NCI-H524 treated with DMSO at 0.1 percent for 48 hours (cell line): ENCODE data around the gene SS18L1.
"Not testable (repeated sequence)": the region's sequence is repeated elsewhere in the genome, so short reads cannot be mapped to it uniquely, and the experiment has no call there.

Experiments
- DNase-seq: peaks from one replicate; lab custom pipeline; 2025; lab: John Stamatoyannopoulos, UW

The SS18L1 gene, protein sequence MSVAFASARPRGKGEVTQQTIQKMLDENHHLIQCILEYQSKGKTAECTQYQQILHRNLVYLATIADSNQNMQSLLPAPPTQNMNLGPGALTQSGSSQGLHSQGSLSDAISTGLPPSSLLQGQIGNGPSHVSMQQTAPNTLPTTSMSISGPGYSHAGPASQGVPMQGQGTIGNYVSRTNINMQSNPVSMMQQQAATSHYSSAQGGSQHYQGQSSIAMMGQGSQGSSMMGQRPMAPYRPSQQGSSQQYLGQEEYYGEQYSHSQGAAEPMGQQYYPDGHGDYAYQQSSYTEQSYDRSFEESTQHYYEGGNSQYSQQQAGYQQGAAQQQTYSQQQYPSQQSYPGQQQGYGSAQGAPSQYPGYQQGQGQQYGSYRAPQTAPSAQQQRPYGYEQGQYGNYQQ

DNA sequence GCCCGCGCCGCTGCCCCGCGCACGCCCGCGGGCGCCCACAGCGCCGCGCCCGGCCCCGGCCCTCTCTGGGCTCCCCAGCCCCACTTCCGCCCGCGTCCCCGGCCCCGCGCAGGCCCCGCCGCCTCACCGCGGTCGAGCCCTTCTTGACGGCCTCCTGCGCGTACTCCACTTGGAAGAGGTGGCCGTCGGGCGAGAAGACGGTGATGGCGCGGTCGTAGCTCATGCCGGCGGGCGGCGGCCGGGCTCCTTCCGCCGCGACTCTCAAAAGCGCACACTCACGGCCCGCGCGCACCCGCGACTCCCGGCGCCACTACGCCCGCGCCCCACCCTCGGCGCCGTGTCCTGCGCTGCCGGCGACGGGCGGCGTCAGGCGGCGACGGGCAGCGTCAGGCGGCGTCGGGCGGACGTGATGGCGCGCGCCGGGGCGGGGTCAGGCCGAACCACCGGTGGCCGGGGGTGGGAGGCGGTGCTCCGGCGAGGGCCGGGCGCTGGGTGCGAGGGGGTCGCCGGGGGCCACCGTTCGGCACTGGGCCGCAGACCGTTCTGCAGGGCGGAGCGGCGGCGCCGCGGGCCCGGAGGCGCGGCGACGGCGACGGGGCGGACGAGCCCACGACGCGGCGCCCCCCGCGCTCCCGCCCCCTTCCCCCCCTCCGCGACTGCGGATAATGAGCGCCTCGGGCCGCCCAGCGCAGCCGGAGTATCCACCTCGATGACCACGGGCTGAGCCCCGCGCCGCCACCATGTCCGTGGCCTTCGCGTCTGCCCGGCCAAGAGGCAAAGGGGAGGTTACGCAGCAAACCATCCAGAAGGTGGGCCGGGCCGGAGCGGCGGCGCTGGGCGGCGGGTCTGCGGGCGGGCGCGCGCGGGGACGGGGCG is at the start of gene SS18L1, which contains the start of gene PSMA7:
Gene SS18L1, plus strand, starts transcription at position 689 of the 876 bp plus-strand sequence. Its CDS starts 52 bp downstream, at position 741.
Gene PSMA7, minus strand, starts transcription at position 314 of the 876 bp plus-strand sequence. Its CDS starts 91 bp downstream, at position 223.
- peak; percentile 15 for DNase-seq

DNA sequence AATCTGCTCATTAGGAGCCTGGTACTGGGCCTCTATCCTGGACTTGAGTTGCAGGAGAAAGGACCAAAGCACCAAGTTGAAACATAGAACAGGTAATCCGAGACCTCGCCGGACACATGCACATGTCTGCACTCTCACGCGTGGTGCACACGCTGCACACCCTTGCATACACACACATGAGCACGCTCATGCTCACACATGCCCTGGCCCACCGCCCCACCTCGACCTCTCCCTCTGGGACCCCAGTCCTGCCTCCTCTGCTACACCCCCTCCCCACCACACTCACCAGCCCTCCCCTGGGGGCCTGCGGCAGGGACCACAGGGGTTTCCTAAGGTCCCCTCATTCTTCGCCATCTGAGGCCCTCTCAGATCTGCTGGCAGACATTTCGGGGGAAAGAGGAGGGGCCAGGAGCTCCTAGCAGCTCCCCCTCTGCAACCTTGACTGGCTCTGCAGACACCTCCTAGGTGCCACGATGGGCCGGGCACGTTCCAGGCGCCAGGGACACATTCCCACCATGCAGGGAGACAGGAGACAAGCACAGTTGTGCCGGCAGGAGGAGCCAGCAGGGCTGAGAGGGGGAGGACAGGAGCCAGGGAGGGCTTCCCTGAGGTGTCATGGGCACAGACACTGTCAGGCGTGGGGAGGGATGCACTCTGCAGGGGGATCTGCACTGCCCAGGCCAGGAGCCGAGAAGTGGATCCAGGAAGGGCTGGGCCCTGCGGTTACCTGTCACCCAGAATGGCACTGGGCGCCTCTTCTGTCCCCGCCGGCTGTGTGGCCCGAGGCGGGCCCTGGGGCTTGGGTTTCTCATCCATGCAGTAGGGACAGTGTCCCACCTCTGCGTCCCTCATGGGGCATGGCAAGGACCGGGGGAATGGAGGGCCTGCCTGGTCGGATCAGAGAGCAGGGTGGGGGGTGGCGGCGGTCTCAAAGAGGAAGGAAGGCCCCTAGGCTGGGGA is 46.9 kb upstream of the SS18L1 start:
- DNase-seq: no peak

DNA sequence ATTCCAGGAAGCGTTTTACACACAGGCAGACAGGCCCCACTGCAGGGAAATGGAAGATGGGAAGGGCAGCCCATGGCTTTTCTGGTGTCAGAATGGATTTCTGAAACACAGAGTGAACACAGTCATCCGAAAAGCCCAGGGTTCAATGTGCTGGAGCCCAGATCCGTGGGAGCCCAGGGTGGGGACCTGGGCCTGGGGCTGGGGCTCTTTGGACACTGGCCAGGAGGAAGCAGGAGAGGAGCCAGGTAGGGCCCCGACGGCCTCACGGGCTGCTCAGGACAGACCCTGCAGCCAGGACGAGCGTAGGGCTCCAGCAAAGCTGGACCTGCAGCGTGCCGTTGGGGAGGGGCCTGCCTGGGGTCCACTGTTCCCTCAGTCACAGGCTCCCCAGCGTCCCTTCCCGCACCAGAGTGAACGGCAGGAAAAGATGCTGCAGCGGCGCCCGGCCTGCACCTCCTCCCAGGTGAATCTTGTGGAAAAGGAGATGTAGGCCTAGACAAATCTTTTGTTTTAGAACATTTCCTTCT is 45.6 kb upstream of the SS18L1 start:
- DNase-seq: no peak

DNA sequence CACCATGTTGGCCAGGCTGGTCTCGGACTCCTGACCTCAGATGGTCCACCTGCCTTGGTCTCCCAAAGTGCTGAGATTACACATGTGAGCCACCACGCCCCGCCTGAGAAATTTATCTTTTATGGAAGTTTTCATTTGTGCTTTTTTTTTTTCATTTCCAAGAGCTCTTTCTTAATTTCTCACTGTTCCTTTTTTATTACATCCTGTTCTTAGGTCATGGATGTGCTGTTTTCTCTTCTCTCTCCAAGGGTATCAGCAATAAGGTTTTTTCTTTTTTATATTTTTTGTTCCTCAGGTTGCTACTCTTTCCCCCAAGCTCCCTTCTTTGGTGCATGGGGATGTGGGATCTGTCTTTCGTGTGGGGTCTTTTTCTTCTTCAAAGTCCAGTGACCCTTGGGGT is 42.5 kb upstream of the SS18L1 start:
- no peak for DNase-seq

DNA sequence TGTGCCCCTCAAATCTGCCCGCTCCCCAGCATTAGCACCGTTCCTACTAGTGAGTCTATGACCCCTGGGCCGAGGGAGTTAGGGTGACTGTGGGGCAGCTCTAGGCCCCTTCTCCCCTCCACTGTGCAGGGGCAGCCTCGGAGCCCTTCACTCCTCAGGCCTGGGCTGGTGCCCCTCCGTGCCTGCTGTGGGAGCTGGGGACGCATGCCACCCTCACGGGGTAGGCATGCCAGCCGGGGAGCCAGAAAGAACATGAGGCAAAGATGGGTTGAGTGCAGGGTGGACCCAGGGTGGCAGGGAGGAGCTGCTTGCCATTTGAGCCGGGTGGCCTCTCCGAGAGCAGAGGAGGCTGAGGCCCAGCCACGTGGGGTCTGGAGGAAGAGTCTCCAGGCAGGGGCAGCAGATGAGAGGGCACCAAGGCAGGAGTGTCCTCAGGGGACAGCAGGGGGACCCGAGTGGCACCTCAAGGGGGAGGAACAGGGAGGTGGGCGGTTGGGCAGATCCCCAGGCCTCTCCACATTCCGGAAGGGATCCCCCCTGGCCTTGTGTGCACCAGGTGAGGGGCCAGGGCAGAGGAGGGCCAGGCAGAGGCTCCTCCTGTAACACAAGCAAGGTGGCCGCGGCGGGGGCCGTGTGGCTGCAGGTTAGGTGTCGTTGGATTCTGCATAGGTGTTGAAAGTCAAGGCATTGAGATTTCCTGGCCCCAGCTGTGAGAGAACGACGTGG is 39.9 kb upstream of the SS18L1 start:
- DNase-seq: no peak

DNA sequence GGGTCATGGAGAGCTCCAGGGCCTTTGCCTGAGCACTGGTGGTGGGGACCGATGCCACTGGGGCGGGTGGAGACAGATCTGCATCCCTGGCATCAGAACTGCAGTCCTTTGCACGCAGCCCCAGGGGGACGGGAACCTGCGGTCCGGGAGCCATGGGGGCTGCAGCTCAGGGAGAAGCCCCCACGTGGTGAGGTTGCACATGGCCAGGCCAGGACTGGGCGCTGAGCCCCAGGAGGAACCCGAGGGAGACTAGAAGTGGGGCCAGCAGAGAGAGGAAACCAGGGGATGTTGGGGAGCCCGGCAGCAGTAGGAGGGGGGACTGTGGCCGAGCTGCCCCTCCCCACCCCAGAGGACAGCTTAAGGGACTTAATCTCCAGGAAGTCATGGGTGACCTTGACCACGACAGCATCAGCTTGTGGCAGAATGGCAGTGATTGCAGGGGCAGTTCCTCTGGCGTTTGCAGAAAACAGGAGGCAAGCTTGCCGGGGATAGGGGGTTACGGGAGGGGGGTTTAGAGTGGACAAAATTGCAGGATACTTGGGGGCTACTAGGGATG is 39.3 kb upstream of the SS18L1 start:
- DNase-seq: no peak

DNA sequence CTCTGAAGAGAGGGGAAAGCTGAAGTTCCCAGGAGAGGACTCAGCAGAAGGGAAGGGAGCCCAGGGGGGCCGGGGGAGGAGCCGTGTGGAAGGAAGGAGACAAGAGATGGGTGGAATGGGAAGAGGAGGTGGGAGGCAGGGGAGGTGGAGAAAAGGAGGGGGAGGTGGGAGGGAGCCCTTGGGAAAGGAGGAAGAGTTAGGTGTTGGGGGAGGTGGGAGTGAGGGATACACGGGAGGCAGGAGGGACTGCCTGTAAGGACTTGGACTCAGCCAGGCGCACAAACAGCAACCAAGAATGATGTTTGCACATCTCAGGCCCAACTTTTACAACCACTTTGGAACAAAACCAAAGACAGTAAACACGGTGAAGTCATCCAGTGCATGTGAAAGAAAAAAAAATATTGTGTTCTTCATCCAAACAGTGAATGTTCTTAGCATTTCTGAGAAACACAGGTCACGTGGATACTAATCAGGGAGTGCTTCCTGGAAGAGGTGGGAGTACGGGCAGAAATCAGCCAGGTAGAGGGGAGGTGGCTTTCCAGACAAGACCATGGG is 38.7 kb upstream of the SS18L1 start:
- no peak for DNase-seq

DNA sequence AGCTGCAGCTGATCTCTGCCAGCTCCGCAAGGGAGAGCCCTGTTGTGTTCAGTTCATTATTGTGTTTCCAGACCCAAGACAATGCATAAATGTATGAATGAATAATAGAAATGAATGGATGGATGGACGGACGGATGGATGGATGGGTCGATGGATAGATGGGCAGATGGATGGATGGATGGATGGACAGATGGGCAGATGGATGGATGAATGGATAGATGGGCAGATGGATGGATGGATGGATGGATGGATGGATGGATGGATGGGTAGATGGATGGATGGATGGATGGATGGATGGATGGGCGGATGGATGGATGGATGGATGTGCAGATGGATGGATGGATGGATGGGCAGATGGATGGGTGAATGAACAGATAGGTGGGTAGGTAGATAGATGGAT is 38.0 kb upstream of the SS18L1 start:
- no peak for DNase-seq

DNA sequence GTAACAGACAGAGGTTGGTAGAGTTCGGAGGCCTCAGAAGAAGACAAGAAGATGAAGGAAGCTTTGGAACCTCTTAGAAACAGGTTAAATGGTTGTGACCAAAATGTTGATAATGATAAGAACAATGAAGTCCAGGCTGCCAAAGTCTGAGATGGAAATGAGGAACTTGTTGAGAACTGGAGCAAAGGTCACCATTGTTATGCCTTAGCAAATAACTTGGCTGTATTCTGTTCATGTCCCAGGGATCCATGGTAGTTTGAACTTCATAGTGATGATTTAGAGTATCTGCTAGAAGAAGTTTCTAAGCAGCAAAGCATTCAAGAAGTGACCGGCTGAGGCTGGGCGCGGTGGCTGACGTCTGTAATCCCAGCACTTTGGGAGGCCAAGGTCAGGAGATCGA is 32.4 kb upstream of the SS18L1 start:
- no peak for DNase-seq

DNA sequence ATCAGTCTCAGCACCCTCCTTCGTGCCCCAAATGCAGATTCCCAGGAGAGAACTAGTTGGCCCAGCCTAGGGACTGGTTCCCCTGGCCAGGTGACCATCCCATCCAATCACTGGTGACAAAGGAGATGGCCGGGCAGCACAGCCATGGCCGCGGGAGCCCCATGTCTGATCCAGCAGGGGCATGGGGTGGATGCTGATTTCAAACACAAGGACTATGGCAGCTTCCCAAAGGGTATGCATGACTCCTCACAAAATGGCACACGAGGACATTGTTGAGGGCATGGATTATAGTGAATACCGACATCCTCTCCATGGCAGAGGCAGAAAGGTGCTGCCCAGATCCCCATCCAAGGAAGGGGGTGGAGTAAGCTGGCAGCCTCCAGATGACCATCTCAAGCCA is 31.2 kb upstream of the SS18L1 start:
- DNase-seq: no peak

DNA sequence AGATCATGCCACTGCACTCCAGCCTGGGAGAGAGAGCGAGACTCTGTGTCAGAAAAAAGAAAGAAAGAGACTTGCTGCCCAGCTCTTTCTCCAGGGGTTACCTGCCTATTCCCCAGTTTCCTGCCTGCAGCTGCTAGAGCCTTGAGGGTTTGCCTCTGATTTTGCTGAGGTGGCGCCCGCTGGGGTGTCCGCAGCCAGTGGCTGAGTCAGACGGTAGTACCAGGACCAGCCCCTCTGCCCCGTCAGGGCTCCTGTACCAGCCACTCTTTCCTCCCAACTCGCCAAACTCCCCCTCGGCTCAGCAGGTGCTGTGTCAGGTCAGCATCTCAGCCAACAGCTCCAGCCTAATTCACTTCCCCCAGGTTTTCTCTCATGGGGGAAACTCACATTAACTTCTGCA is 28.7 kb upstream of the SS18L1 start:
- no peak for DNase-seq

DNA sequence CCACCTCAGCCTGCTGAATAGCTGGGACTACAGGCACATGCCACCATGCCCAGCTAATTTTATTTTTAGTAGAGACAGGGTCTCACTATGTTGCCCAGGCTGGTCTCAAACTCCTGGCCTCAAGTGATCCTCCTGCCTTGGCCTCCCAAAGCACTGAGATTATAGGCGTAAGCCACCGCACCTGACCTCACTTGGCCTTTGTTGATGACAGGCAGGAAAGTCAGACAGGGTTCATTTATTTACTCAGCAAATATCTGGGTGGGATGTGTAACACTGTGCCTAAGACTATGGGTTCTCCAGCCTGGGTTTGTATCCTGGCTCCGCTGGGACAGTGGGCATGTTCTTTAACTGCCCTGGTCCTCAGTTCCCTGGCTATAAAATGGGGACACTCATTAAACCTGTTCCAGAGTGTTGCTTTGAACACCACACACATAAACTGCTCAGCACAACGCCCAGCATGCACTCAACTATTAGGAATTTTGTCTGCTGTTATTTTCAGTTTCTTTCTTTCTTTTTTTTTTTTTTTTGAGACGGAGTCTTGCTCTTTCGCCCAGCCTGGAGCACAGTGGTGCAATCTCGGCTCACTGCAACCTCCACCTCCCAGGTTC is 27.7 kb upstream of the SS18L1 start:
- not testable (repeated sequence) for DNase-seq

DNA sequence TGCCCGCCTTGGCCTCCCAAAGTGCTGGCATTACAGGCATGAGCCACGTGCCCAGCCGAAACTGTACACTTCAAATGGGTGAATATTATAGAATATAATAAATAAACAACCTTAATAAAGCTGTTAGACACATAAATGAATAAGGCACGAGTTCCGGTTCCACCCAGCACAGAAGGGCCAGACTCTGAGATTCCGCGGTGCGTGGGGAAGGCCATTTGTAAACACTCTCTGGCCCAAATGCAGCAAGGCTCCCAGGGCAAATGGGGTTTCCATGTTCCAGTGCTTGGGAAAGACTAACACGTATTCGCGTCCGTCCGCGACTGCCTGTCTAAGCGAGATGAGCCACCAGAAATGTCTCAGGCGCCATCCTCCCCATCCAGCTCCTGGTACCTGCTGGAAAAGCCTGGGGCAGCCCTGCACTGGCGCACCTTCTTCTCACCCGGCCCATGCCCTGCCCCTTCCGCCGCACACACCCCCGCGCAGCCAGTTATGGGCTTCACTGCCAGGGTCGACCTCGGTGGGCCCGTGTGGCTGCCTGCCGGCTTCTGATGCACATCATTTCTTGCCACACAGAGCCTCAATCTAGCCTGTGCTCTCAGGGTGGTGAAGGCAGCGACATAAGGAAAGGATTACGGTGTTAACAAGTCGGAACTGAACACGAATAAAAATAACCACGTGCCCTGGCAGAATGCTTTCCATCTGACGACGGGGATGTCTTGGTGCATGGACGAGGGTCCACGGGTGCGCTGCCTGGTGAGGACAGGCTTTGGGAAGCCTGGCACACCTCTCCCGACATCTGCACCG is 26.8 kb upstream of the SS18L1 start:
- DNase-seq: peak; percentile 55

DNA sequence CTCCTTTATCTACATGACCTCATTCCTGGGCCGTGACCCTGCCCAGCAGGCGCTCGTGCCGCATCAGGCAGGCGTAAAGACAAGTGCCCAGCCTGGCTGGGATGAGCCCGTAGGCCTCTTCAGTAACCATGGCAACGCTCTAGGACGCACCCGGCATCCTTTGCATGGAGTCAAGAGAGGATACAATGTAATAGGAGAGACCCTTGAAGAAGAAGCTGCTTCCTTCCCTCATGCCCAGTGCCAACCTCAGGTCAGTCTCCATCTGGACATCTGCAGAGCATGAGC is 26.3 kb upstream of the SS18L1 start:
- DNase-seq: peak; percentile 78

DNA sequence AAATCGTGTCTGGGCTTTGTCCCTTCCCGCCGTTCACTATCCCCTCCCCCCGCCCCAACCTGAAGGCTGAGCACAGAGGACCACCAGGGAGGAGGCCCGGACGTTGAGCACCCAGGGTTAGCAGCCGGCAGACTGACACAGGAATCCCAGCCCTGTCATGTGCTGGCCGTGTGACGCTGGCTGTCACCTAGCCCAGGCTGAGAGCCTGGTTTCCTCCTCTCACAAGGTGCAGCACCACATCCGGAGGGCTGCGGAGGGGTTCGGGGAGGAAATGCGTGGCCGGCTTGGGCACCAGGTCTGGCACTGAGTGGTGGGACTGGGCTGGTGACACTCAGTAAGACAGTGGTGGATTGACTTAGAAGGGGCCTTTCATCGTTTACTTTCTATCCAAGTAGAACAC is 25.9 kb upstream of the SS18L1 start:
- no peak for DNase-seq

DNA sequence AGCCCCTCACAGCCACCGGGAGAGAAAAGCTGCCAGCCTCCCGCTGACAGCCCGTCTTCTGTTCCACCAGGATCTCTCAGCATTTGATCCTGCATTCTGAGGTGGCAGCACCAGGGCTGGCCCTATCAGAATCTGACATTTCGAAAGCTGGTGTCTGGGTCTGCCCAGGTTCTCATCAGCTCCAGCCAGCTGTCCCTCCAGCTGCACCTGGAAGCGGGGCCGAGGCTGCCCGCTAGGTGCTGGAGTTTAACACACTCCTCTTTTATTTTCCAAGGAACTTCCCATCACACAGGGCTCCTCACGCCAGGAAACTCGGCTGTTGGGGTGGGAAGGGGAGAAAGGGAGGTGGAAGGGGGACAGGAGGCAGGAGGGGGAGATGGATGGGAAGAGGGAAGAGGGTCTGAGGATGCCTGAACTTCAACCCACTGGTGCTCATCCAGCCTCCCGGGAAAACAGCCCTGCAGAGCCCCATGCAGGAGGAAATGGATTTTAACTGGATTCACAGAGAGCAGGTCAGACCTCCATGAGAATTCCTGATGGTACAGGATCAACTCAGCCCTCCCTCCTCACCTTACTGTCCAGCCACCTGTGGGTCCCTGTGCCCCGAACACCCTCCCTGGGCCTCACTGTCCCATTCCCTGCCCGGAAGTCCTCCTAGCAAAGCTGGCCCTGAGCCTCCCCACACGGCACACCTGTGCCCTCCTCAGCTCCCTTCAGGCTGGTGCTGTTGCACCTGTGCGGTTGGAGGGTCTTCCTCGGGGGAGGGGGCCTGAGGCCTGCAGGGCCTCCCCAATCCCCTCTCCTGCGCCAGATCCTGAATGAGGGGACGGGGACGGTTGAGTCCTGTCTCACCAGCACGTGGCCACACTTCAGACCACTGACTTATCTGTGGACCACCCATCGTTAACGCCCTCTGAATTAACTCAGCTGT is 25.2 kb upstream of the SS18L1 start:
- DNase-seq: no peak

DNA sequence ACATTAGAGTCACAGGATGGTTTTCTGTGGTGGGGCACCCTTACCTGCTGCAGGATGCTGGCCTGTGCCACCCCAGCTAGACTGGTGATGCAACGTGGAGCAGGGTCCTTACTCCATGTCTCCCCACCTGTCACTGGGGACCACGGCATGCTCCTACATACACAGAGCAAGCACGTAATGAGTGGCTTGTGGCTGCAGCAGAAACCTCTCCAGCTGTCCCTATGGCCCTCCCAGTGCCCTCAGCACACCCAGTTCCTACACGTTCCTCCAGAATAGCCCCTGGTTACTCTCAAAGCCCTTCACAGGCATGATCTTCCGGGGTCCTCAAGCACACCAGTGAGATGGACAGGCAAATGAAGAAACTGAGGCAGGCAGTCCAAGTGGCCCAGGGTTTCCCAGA is 24.5 kb upstream of the SS18L1 start:
- DNase-seq: no peak
